HFFc6 (cell line): ENCODE data around the gene HSPBP1. TPM values are rescaled to one million over a fixed set of nuclear protein-coding genes. Genes with fewer than 3 reads are reported as not detected.

Experiments used
- DNase-seq: peaks from one replicate; pipeline ENCODE4 v3.0.0-alpha.2; 2018
- H3K27ac Mint-ChIP-seq: 2 replicates; pipeline ENCODE4 v1.8.0; 2020; ENCODE audit warnings: mild to moderate bottlenecking, mixed read lengths
- H3K27me3 Mint-ChIP-seq: 2 replicates; pipeline ENCODE4 v1.8.0; 2021; ENCODE audit warnings: mild to moderate bottlenecking, moderate library complexity, mixed read lengths; ENCODE audit not compliant: insufficient read depth
- H3K36me3 Mint-ChIP-seq: 2 replicates; pipeline ENCODE4 v1.8.0; 2021; ENCODE audit warnings: low read depth, mixed read lengths
- H3K4me1 Mint-ChIP-seq: 2 replicates; pipeline ENCODE4 v1.8.0; 2020; ENCODE audit warnings: low read depth, mixed read lengths
- H3K4me3 Mint-ChIP-seq: 2 replicates; pipeline ENCODE4 v1.8.0; 2020; ENCODE audit warnings: mild to moderate bottlenecking, moderate library complexity, mixed read lengths
- H3K9me3 Mint-ChIP-seq: 2 replicates; pipeline ENCODE4 v1.8.0; 2020; ENCODE audit warnings: mild to moderate bottlenecking, mixed read lengths
- total RNA-seq, 6 experiments: library from RNA; stranded (reverse); fragmentation: NEBNext Ultra II Directional; extraction: Animal tissue kit (Norgen Biotek cat#: 25700); gene quantifications; 2 replicates in 1 of 6; 3 replicates in 5 of 6; pipeline ENCODE4 v1.2.3, GENCODE V29; 2021
- TF ChIP-seq, protein P1 (sequence below): fragments of 200-600 bp; sonication (generic); IDR thresholded peaks from 2 replicates; pipeline ENCODE4 v1.5.0; 2021; ENCODE audit warnings: antibody characterized with exemption, mild to moderate bottlenecking

The HSPBP1 gene
- total RNA-seq, 6 experiments from 2014 or later = 37.5 to 43.1 (median 42.5) TPM

DNA sequence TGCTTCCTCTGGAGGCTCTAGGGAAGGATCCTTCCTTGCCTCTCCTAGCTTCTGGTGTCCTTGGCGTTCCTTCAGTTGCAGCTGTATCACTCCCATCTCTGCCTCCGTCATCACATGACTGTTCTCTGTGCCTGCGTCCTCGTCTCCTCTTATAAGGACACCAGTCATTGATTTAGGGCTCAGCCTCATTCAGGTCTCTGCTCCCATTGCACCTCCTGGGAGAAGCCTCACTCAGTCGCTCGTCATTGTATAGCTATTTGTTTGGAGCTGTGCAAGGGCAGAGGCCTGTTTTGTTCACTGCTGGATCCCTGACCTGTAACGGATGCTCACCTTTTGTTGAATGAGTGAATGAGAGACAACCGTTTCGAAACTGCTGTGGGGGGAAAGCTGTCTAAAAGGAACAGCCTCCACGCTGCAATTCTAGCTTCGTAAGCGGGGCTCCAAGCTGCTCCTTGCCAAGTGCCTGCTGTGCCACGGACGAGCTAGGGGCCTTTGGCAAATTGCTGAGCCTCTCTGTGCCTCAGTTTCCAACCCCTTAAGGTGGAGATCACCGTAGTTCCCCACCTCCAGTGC is 21.1 kb upstream of the HSPBP1 start:
- Mint-ChIP-seq H3K4me3 (peak overlapping the region; percentile 74; the same call in 1 of the 2 replicates), H3K36me3 (peaks cover 7% of the 10 kb centered on the region; the same call in 1 of the 2 replicates), H3K9me3 (no peaks in the 10 kb centered on the region), H3K4me1 (0 out of 2 replicates have a peak, but pooled peaks cover 7% of the 10 kb centered on the region), H3K27me3 (peaks cover 2% of the 10 kb centered on the region), H3K27ac (no peak overlapping the region)
- DNase-seq = no peak
- TF ChIP-seq, protein P1, sequence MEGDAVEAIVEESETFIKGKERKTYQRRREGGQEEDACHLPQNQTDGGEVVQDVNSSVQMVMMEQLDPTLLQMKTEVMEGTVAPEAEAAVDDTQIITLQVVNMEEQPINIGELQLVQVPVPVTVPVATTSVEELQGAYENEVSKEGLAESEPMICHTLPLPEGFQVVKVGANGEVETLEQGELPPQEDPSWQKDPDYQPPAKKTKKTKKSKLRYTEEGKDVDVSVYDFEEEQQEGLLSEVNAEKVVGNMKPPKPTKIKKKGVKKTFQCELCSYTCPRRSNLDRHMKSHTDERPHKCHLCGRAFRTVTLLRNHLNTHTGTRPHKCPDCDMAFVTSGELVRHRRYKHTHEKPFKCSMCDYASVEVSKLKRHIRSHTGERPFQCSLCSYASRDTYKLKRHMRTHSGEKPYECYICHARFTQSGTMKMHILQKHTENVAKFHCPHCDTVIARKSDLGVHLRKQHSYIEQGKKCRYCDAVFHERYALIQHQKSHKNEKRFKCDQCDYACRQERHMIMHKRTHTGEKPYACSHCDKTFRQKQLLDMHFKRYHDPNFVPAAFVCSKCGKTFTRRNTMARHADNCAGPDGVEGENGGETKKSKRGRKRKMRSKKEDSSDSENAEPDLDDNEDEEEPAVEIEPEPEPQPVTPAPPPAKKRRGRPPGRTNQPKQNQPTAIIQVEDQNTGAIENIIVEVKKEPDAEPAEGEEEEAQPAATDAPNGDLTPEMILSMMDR = no peak

- Mint-ChIP-seq H3K4me3 (no peak overlapping the region), H3K27ac (no peak overlapping the region), H3K36me3 (peaks cover 8% of the 10 kb centered on the region; the same call in 1 of the 2 replicates), H3K27me3 (peaks cover 2% of the 10 kb centered on the region), H3K4me1 (0 out of 2 replicates have a peak, but pooled peaks cover 7% of the 10 kb centered on the region), H3K9me3 (no peaks in the 10 kb centered on the region)
- DNase-seq = no peak
- TF ChIP-seq, protein P1 = no peak
Observed at GRCh38 chr19:55299991-55300390, 20.1 kb upstream of the HSPBP1 start.

- H3K36me3 Mint-ChIP-seq = peaks cover 8% of the 10 kb centered on the region; the same call in 1 of the 2 replicates
- TF ChIP-seq, protein P1 = no peak
- DNase-seq = no peak
- H3K4me3 Mint-ChIP-seq = no peak overlapping the region
- no peak overlapping the region for H3K27ac Mint-ChIP-seq
- H3K27me3 Mint-ChIP-seq = peaks cover 2% of the 10 kb centered on the region
- H3K4me1 Mint-ChIP-seq = 0 out of 2 replicates have a peak, but pooled peaks cover 7% of the 10 kb centered on the region
- no peaks in the 10 kb centered on the region for H3K9me3 Mint-ChIP-seq
Observed at GRCh38 chr19:55297267-55297666, 17.4 kb upstream of the HSPBP1 start.

DNA sequence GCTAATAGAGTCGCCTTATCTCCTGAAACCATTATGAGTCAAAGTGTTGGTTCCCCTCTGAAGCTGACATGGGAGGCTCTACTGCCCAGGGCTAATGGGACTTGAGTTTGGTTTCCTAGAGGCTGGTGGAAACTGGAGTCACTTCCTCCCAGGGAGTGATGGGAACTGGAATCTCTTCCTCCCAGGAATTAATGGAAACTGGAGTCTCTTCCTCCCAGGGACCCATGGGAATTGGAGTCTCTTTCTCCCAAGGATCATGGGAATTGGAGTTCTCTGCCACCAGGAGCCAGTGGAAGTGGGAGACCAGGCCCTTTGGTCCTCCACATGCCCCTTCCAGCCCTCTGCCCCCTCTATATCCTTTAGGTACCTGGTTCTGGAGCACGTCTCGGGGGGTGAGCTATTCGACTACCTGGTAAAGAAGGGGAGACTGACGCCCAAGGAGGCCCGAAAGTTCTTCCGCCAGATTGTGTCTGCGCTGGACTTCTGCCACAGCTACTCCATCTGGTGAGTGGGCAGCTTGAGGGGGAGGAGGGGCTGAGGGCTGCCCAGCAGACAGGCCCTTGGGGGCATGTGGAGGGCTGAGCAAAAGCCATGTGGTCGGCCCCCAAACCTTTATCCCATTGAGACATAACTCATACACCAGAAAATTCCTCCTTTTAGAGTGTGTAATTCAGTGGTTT is 9.3 kb upstream of the HSPBP1 start:
- no peaks in the 10 kb centered on the region for H3K36me3 Mint-ChIP-seq
- 0 out of 2 replicates have a peak, but pooled peaks cover 7% of the 10 kb centered on the region for H3K4me1 Mint-ChIP-seq
- H3K4me3 Mint-ChIP-seq = no peak overlapping the region
- no peak overlapping the region for H3K27ac Mint-ChIP-seq
- H3K9me3 Mint-ChIP-seq = no peaks in the 10 kb centered on the region
- TF ChIP-seq, protein P1 = no peak
- H3K27me3 Mint-ChIP-seq = 0 out of 2 replicates have a peak, but pooled peaks cover 1% of the 10 kb centered on the region
- no peak for DNase-seq

GRCh38 chr19:55287361-55288079 is 7.6 kb upstream of the HSPBP1 start:
- Mint-ChIP-seq H3K4me3 (no peak overlapping the region), H3K4me1 (peaks cover 13% of the 10 kb centered on the region), H3K27ac (no peak overlapping the region), H3K27me3 (peaks cover 4% of the 10 kb centered on the region; the same call in 1 of the 2 replicates), H3K9me3 (no peaks in the 10 kb centered on the region), H3K36me3 (no peaks in the 10 kb centered on the region)
- TF ChIP-seq, protein P1 = no peak
- DNase-seq = no peak
